ENCODE results near the gene PCNX2. TPM values are rescaled to one million over a fixed set of nuclear protein-coding genes. Genes with fewer than 3 reads are reported as not detected.
A peak's percentile ranks its signal among the peaks of the same experiment; 100 is the strongest.

Gene PCNX2
- total and polyA plus RNA-seq, 10 of the 15 experiments (the other 5 are each of a cell fraction or from before 2014, with no cell fraction given) = 2.1 to 16.4 (median 8.1) TPM

- ATAC-seq (no peak), FAIRE-seq (no peak), DNase-seq (ENCODE audit: low read depth, low spot score) (no peak)
- no peaks in the 10 kb centered on the region for H3K36me3 ChIP-seq (ENCODE audit: control insufficient read depth in 2 of 2, insufficient read depth in 2 of 2, low read length in 1 of 2)
- ChIA-PET SMC1A (ENCODE audit: uncharacterized antibody, unreplicated experiment) (no interaction called here), POLR2A (interaction anchor here (0.5 kb wide), 1 partner anchor 1301 kb away, joined by 3 read pairs; no protein-coding TSS in a partner anchor), CTCF (no interaction called here), RAD21 (ENCODE audit: unreplicated experiment) (no interaction called here)
- no peaks in the 10 kb centered on the region for H3K27me3 ChIP-seq (replicated peaks in 1 of 2; ENCODE audit: control insufficient read depth in 2 of 2, insufficient read depth in 2 of 2, low read length in 1 of 2)
- 73% methylated on average over 1 of the region's 1 CpG for WGBS (ENCODE audit: insufficient coverage, insufficient replicate concordance, low lambda C conversion rate, missing lambda C conversion rate)
- intact Hi-C loops (cut with micrococcal nuclease; ENCODE audit: unreplicated experiment) = no loop called here
- no peak overlapping the region for H3K9ac ChIP-seq (ENCODE audit: control insufficient read depth, insufficient read depth, low read length)
- no peak overlapping the region for H3K4me2 ChIP-seq (ENCODE audit: control insufficient read depth, insufficient read depth)
- no peak overlapping the region for H3K27ac ChIP-seq (ENCODE audit: control insufficient read depth, insufficient read depth)
- BruUV-seq (replicated peaks) = no TSS peak
- no peaks in the 10 kb centered on the region for H3K9me3 ChIP-seq (replicated peaks; ENCODE audit: control insufficient read depth, insufficient read depth, low read length)
- no peaks in the 10 kb centered on the region for H3K79me2 ChIP-seq (ENCODE audit: control insufficient read depth, insufficient read depth, low read length)
- no peaks in the 10 kb centered on the region for H4K20me1 ChIP-seq (ENCODE audit: control insufficient read depth, insufficient read depth)
- no peak overlapping the region for H2AFZ ChIP-seq (ENCODE audit: control insufficient read depth, low read depth, low read length)
- TF ChIP-seq MYC (IDR thresholded peaks at IDR 0.05; ENCODE audit: insufficient read depth, insufficient read length, insufficient replicate concordance, low read length, severe bottlenecking) = no peak
- H3K4me3 ChIP-seq = no peak overlapping the region
- in situ Hi-C loops (cut with MboI) = no loop called here
- H3K4me1 ChIP-seq (ENCODE audit: control insufficient read depth, insufficient read depth, low read length) = no peaks in the 10 kb centered on the region
These were observed 190.3 kb downstream of the PCNX2 start for GRCh38 chr1:233105225-233105624.

DNA sequence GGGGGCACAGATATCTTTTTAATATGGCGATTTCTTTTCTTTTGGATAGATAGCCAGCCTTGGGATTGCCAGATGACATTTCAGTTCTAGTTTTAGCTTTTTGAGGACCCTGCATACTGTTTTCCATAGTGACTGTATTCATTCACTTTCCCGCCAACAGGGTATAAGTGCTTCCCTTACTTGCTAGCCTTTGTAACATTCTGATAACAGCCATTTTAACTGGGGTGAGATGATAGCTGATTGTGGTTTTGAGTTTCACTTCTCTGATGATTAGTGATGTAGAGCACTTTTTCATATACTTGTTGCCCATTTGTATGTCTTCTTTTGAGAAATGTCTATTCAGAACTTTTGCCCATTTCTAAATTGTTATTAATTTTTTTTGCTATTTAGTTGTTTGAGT is 193.2 kb downstream of the PCNX2 start:
- H3K36me3 ChIP-seq (ENCODE audit: control insufficient read depth in 2 of 2, insufficient read depth in 2 of 2, low read length in 1 of 2) = no peaks in the 10 kb centered on the region
- CTCF ChIA-PET = no interaction called here
- RAD21 ChIA-PET (ENCODE audit: unreplicated experiment) = no interaction called here
- H2AFZ ChIP-seq (ENCODE audit: control insufficient read depth, low read depth, low read length) = no peak overlapping the region
- in situ Hi-C loops (cut with MboI) (no loop called here), intact Hi-C loops (cut with micrococcal nuclease; ENCODE audit: unreplicated experiment) (no loop called here)
- H3K9me3 ChIP-seq (replicated peaks; ENCODE audit: control insufficient read depth, insufficient read depth, low read length) = no peaks in the 10 kb centered on the region
- WGBS (ENCODE audit: insufficient coverage, insufficient replicate concordance, low lambda C conversion rate, missing lambda C conversion rate) = 97% methylated on average over 2 of the region's 2 CpGs
- H3K79me2 ChIP-seq (ENCODE audit: control insufficient read depth, insufficient read depth, low read length) = no peaks in the 10 kb centered on the region
- H3K27me3 ChIP-seq (replicated peaks in 1 of 2; ENCODE audit: control insufficient read depth in 2 of 2, insufficient read depth in 2 of 2, low read length in 1 of 2) = no peaks in the 10 kb centered on the region
- H3K4me3 ChIP-seq = no peak overlapping the region
- H3K4me2 ChIP-seq (ENCODE audit: control insufficient read depth, insufficient read depth) = no peak overlapping the region
- H3K4me1 ChIP-seq (ENCODE audit: control insufficient read depth, insufficient read depth, low read length) = no peaks in the 10 kb centered on the region
- SMC1A ChIA-PET (ENCODE audit: uncharacterized antibody, unreplicated experiment) = no interaction called here
- no peak overlapping the region for H3K9ac ChIP-seq (ENCODE audit: control insufficient read depth, insufficient read depth, low read length)
- peak; percentile 80 for ATAC-seq
- no peak for FAIRE-seq
- TF ChIP-seq FOXK2 (IDR thresholded peaks at IDR 0.05) (no peak), RUNX3 (IDR thresholded peaks at IDR 0.05; ENCODE audit: low read length) (peak; percentile 55; the same call in 1 of the 2 replicates)
- DNase-seq (ENCODE audit: low read depth, low spot score) = no peak
- BruUV-seq (replicated peaks) = no TSS peak
- H3K27ac ChIP-seq (ENCODE audit: control insufficient read depth, insufficient read depth) = no peak overlapping the region
- H4K20me1 ChIP-seq (ENCODE audit: control insufficient read depth, insufficient read depth) = no peaks in the 10 kb centered on the region
- POLR2A ChIA-PET = no interaction called here

All from GM12878 (cell line).